Ectodermal cell (in vitro differentiated cells): Measurements from ENCODE around the gene RTTN.

Experiments
- H3K27ac ChIP-seq: 2 replicates; pipeline ENCODE4 v1.7.0; 2013; ENCODE audit warnings: mild to moderate bottlenecking, low read depth, low read length; ENCODE audit not compliant: insufficient read depth, poor library complexity, severe bottlenecking
- H3K27me3 ChIP-seq: 2 replicates; pipeline ENCODE4 v1.7.0; 2013; ENCODE audit warnings: mild to moderate bottlenecking, low read length; ENCODE audit not compliant: insufficient read depth, control insufficient read depth, poor library complexity, severe bottlenecking
- H3K36me3 ChIP-seq: one replicate; pipeline ENCODE4 v1.7.0; 2013; ENCODE audit warnings: low read length; ENCODE audit not compliant: control insufficient read depth, insufficient read depth
- H3K4me1 ChIP-seq: one replicate; pipeline ENCODE4 v1.7.0; 2013; ENCODE audit warnings: low read length; ENCODE audit not compliant: control insufficient read depth, insufficient read depth
- H3K4me3 ChIP-seq: 2 replicates; pipeline ENCODE4 v1.7.0; 2013; ENCODE audit warnings: low read depth, low read length, control low read depth; ENCODE audit not compliant: insufficient read depth
- H3K9me3 ChIP-seq: 2 replicates; pipeline ENCODE4 v1.7.0; 2013; ENCODE audit warnings: mild to moderate bottlenecking, low read length, moderate library complexity; ENCODE audit not compliant: control insufficient read depth
- WGBS, 2 experiments: methylation state at CpG; one replicate each; pipeline ENCODE4 v1.1.7; 2013; ENCODE audit warnings: missing lambda C conversion rate in 2 of 2; 5-methylcytosine and 5-hydroxymethylcytosine counted together

The RTTN gene

DNA sequence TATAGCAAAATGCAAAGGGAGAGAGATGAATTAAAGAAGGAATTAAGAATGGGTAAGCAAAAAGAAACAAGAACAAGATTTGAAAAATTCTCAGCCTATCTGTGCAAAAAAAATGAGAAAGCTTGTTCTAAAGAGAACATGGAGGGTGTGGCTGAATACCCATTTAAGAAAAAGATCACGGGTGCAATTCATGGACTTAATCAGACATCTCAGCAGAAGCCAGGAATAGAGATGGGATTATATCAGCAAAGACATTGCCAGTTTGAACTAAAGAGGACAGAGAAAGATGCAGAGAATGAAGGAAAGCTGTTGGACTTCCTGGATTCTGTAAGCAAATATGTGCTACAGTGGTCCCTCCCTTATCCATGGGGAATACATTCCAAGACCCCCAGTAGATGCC is 115.6 kb downstream of the RTTN start:
- Histone ChIP-seq H3K36me3 (no peaks in the 10 kb centered on the region), H3K4me3 (no peak overlapping the region), H3K27ac (no peak overlapping the region), H3K9me3 (no peaks in the 10 kb centered on the region), H3K27me3 (no peaks in the 10 kb centered on the region), H3K4me1 (no peaks in the 10 kb centered on the region)
- WGBS, 2 experiments: 96 to 100% methylated on average over 1 of the region's 1 CpG

DNA sequence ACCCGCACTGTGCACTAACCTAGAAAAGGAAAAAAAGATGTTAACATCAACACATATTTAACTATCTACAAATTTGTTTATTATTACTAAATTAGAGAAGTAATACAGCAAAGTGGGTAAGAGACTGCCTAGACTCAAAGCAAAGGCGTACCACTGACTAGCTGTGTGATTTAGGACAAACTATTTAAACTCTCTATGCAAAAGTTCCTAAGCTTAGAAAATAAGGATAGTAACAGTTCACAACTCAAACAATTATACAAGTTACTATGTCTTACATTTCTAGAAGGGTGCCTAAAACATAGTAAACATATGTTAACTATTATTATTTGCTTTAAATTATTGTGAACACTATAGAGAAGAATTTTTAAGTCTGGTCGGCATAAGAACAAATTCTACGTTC is 119.4 kb downstream of the RTTN start:
- no peak overlapping the region for H3K27ac ChIP-seq
- WGBS, 2 experiments: 100% methylated on average over 1 of the region's 4 CpGs; no CpG with 5 or more reads in 1 of the 2 experiments
- H3K4me3 ChIP-seq: no peak overlapping the region
- no peaks in the 10 kb centered on the region for H3K36me3 ChIP-seq
- no peaks in the 10 kb centered on the region for H3K27me3 ChIP-seq
- no peaks in the 10 kb centered on the region for H3K4me1 ChIP-seq
- no peaks in the 10 kb centered on the region for H3K9me3 ChIP-seq

DNA sequence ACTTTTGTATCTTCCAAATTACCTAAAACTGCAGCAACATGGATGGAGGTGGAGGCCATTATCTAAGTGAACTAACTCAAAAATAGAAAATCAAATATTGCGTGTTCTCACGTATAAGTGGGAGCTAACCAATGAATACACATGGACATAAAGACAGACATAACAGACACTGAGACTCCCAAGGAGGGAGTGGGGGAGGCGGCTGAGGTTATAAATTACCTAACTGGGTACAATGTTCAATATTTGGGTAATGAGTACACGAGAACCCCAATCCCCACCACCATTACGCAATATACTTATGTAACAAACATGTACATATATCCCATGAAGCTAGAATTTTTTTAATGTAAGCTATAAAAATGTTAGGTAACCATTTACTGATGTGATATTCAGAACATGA is 119.8 kb downstream of the RTTN start:
- 47 to 50% methylated on average over 2 of the region's 5 CpGs for WGBS, 2 experiments
- Histone ChIP-seq H3K4me1 (no peaks in the 10 kb centered on the region), H3K27me3 (no peaks in the 10 kb centered on the region), H3K4me3 (no peak overlapping the region), H3K36me3 (no peaks in the 10 kb centered on the region), H3K9me3 (no peaks in the 10 kb centered on the region), H3K27ac (no peak overlapping the region)

DNA sequence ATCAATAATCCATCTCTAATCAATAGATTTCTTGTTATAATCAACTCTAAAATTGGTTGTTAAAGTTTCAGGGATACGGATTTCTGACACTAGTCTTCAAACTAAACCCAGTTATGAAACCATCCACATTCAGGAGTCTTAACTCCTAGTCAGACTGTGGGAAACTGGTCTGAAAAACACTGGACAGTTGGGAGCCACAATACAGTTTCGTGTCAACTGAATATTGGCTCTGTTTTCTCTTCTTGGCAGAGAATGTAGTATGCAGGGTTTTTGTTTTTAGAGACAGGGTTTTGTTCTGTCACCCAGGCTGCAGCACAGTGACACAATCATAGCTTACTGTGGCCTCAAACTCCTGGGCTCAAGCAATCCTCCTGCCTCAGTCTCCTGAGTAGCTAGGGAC is 123.1 kb downstream of the RTTN start:
- Histone ChIP-seq H3K9me3 (no peaks in the 10 kb centered on the region), H3K4me1 (no peaks in the 10 kb centered on the region), H3K27me3 (no peaks in the 10 kb centered on the region), H3K4me3 (no peak overlapping the region), H3K36me3 (peaks cover 2% of the 10 kb centered on the region), H3K27ac (no peak overlapping the region)
- WGBS, 2 experiments: 94 to 96% methylated on average over 2 of the region's 2 CpGs

DNA sequence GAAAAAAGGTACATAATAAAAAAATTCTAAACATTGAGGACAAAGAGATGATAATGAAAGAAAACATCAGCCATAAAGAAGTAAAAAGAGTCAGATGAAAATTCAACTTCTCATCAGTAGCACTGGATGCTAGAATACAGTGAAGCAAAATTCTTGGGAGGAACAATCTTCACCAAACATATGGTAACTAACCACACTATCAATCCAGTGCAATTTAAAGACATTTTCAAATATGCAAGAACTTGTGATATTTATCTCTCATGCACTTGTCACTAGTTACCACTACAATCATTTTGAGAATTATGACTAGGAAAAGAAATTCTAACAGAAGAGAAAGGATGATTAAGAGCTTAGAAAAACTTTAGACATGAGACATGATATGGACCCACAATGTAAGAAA is 127.4 kb downstream of the RTTN start:
- no peaks in the 10 kb centered on the region for H3K4me1 ChIP-seq
- H3K9me3 ChIP-seq: no peaks in the 10 kb centered on the region
- H3K27me3 ChIP-seq: no peaks in the 10 kb centered on the region
- no peak overlapping the region for H3K4me3 ChIP-seq
- no peak overlapping the region for H3K27ac ChIP-seq
- H3K36me3 ChIP-seq: peaks cover 2% of the 10 kb centered on the region

DNA sequence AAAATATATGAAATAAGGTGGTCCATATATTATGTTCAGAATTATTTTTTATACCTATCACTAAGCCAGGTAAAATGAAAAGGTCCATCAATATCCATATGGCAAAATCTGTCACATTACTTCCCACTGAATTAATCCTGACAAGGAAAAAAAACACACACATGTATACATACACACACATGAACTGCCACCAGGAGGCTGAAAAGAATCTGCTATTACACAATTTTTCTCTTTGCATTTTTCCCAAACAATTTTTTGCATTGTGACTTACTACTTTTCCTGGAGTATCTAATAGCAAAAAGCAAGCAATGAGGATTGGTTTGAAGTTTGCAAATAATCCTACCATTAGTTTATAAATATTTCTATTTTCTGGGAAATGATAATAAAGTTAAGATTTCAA is 129.6 kb downstream of the RTTN start:
- Histone ChIP-seq H3K4me3 (no peak overlapping the region), H3K4me1 (no peaks in the 10 kb centered on the region), H3K27me3 (no peaks in the 10 kb centered on the region), H3K36me3 (peaks cover 2% of the 10 kb centered on the region), H3K27ac (no peak overlapping the region), H3K9me3 (no peaks in the 10 kb centered on the region)

DNA sequence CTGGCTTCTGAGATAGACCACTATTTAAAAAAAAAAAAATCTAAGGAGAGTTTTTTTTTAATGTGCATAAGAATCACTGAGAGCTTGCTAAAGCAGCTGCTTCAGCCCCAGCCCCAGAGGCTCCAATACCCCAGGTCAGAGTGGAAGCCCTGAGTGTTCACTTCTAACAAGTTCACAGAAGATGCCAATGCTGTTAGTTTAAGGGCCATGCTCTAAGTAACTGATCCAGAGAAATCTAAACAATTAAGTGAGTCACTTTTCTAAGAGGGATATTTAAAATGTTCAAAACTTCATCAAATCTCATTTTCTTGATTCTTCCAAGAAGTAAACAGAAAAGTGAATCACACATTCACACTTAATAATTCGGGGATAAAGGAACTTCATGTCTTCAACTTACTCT is 131.4 kb downstream of the RTTN start:
- no peaks in the 10 kb centered on the region for H3K4me1 ChIP-seq
- no peaks in the 10 kb centered on the region for H3K36me3 ChIP-seq
- WGBS, 2 experiments: 88 to 100% methylated on average over 1 of the region's 1 CpG
- no peaks in the 10 kb centered on the region for H3K27me3 ChIP-seq
- H3K27ac ChIP-seq: no peak overlapping the region
- H3K4me3 ChIP-seq: no peak overlapping the region
- H3K9me3 ChIP-seq: no peaks in the 10 kb centered on the region

DNA sequence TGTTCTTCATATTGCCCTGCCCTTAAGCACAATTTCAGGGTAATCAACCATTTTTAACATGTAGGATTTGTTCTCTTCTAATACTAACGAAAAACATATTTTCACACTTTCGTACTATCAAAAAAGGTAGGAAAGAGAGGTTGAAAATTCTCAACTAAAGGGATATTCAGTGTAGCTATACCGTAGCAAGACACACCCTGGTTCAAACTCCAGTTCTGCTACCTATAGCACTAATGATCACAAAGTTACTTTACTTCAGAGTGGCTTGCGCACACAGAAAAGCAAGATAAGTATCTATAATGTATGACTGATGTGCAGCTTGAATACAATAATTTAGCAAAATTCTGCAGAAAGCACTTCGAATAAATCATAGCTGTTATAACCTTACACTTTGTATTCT is 132.1 kb downstream of the RTTN start:
- H3K27me3 ChIP-seq: no peaks in the 10 kb centered on the region
- 91 to 95% methylated on average over 1 to 5 of the region's 5 CpGs for WGBS, 2 experiments
- no peaks in the 10 kb centered on the region for H3K4me1 ChIP-seq
- H3K9me3 ChIP-seq: no peaks in the 10 kb centered on the region
- H3K36me3 ChIP-seq: no peaks in the 10 kb centered on the region
- H3K4me3 ChIP-seq: no peak overlapping the region
- H3K27ac ChIP-seq: no peak overlapping the region

DNA sequence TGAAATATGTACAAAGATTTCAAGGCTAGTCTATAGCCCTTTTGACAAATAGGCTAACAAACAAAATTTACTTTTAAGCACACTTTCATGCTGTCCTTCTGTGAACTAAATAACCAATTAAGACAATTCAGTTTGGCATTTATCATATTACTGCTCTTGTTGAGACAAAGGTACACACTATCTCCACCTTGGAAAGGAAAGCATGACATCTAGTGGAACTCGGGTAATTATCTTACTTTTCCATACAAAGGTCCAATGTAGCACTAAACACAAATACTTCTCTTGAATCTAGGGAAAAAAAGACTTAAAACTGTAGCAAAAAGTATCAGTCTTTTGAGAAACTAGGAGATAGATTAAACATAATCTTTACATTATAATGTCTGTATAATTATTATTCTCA is 132.8 kb downstream of the RTTN start:
- Histone ChIP-seq H3K36me3 (no peaks in the 10 kb centered on the region), H3K4me1 (no peaks in the 10 kb centered on the region), H3K27me3 (no peaks in the 10 kb centered on the region), H3K9me3 (no peaks in the 10 kb centered on the region), H3K4me3 (no peak overlapping the region), H3K27ac (no peak overlapping the region)
- 94 to 100% methylated on average over 1 of the region's 1 CpG for WGBS, 2 experiments

DNA sequence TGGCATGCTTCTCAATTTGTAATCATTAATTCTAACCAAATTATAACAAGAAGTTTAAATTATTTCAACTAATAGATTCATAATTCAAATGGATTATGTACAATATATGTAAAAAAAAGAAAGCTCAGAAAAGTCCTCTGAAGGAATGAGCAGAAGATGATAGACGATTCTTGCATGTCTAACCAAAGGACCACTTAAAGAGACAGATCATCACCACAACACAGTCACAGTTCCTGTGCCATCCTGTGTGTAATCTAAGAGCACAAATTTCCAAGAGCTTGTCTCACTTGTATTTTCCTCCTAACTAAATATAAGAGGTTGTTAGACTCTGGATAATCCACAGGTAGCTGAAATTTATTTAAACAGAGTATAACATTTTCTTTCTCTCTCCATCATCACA is 135.5 kb downstream of the RTTN start:
- H3K4me3 ChIP-seq: no peak overlapping the region
- no peaks in the 10 kb centered on the region for H3K9me3 ChIP-seq
- 100% methylated on average over 1 of the region's 1 CpG for WGBS, 2 experiments
- H3K27ac ChIP-seq: no peak overlapping the region
- H3K27me3 ChIP-seq: no peaks in the 10 kb centered on the region
- no peaks in the 10 kb centered on the region for H3K4me1 ChIP-seq
- no peaks in the 10 kb centered on the region for H3K36me3 ChIP-seq

DNA sequence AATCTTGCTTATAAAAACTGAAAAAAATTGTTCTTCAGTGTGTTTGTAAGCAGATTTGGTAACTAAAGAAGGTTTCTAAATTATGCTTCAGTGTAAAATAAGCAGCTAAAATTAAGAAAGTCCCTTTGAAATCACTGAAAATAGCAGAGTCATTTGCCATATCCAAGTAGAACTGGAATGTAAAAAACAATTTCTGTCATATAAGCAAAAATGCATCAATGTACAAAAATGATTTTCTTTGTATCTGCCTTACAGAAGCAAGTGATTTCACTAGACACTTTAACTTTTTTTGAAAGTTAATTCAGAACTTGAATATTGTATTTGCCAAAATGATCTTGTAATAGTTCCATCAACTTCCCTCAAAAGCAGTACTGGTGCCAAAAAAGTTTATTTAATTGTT is 136.1 kb downstream of the RTTN start:
- H3K27ac ChIP-seq: no peak overlapping the region
- no peaks in the 10 kb centered on the region for H3K4me1 ChIP-seq
- no peaks in the 10 kb centered on the region for H3K9me3 ChIP-seq

More for the DNA sequence above, 136.1 kb downstream of the RTTN start:
- H3K27me3 ChIP-seq: no peaks in the 10 kb centered on the region
- H3K4me3 ChIP-seq: no peak overlapping the region
- H3K36me3 ChIP-seq: no peaks in the 10 kb centered on the region
